Measurements from ENCODE around the gene AHR.

DNA sequence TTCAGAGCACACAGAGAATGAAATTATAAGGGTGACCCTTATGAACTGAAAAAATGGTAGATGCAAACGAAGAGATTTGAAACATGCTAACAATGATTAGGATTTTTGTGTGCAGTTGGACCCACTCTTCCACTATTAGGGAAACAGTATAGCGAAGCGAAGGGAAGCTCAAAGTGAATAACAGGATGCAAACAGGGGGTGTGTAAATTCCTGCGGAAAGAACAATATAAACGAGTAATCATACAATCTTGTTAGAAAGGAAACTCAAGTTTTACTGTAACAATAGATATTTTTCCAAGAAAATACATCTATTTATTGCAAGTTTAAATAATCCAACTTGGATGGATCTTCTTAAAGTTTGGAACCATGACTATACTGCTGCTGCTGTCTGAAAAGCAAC is 14.7 kb downstream of the AHR start:
- TF ChIP-seq, protein P1, sequence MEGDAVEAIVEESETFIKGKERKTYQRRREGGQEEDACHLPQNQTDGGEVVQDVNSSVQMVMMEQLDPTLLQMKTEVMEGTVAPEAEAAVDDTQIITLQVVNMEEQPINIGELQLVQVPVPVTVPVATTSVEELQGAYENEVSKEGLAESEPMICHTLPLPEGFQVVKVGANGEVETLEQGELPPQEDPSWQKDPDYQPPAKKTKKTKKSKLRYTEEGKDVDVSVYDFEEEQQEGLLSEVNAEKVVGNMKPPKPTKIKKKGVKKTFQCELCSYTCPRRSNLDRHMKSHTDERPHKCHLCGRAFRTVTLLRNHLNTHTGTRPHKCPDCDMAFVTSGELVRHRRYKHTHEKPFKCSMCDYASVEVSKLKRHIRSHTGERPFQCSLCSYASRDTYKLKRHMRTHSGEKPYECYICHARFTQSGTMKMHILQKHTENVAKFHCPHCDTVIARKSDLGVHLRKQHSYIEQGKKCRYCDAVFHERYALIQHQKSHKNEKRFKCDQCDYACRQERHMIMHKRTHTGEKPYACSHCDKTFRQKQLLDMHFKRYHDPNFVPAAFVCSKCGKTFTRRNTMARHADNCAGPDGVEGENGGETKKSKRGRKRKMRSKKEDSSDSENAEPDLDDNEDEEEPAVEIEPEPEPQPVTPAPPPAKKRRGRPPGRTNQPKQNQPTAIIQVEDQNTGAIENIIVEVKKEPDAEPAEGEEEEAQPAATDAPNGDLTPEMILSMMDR (IDR thresholded peaks at IDR 0.05 in 4 of 5, conservative IDR thresholded peaks at IDR 0.05 in 1 of 5): no peak
- no peak for TF ChIP-seq POLR2A (IDR thresholded peaks at IDR 0.05)

All from gastrocnemius medialis (tissue), 4 donors.